Midbrain (tissue), 1 donor: Measurements from ENCODE around the gene BCL2.

ENCODE experiments used
- DNase-seq: peaks from one replicate; lab custom pipeline; 2025; lab: John Stamatoyannopoulos, UW

The BCL2 gene

DNA sequence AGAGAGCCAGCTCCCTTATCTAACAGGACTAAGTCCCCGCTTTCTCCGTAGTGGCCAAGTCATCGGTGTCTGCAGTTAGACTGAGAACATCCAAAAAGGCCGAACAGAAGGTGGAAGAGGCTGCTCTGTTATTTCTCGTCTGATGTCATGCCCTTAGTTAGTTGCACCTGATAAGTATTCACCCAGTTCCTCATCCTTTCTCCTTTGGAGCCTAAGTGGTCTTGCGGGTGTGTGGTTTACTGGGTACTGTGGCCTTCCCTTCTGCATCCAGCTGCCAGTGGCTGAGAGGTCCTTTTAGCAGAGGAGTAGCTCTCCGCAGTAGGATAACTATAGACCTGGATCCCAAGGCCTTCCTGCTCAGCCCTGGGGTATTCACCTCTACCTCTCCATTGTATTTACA, 211.6 kb downstream of the BCL2 start:
- DNase-seq, result no peak

DNA sequence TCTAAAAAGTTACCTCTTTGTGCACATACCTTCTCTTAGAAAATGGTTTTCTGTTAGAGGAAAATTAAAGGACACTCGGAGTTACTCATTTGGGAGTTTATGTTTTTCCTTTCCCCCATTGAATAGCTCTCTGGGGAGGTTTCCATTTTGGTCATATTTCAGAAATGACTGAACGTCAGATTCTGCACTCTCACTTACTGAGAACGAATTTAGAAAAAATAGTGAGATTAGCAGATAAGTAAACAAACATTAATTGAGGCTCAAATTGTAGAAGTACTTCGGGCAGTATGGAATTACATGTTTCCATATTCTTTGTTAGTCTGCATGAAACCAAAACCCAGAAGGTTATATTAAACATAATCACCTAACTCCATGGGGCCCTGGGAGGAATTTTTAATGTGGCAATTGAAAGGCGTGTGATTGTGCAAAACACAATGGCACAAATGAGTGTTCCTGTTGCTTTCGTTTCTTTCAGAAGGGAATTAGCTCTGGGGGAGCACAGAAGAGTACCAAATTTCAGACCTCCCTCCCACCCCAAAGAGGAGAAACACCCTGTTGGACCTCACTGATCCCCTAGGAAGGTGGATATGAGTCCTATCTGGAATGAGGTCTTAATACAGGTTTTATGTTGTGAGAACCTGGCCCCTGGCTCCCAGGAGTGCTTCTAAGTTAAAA, 212.3 kb downstream of the BCL2 start:
- DNase-seq, result no peak

DNA sequence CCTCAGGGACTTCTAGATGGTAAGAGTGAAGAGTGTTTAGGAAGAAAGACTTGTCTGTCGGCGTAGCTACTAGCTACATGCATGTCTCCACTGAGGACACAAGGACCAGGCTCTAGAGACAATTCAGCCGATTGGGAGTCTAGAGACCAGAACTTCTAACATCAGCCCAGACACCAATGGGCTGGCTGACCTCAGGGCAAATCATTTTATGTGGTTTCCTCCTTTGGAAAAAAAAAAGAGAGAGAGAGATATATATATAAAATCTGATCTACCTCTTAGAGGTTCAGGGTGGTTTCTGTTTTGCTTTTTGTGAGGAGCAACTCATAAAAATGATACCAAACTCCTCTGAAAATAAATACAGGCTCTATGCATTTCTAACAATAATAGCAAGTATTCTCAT, 212.8 kb downstream of the BCL2 start:
- no peak for DNase-seq

DNA sequence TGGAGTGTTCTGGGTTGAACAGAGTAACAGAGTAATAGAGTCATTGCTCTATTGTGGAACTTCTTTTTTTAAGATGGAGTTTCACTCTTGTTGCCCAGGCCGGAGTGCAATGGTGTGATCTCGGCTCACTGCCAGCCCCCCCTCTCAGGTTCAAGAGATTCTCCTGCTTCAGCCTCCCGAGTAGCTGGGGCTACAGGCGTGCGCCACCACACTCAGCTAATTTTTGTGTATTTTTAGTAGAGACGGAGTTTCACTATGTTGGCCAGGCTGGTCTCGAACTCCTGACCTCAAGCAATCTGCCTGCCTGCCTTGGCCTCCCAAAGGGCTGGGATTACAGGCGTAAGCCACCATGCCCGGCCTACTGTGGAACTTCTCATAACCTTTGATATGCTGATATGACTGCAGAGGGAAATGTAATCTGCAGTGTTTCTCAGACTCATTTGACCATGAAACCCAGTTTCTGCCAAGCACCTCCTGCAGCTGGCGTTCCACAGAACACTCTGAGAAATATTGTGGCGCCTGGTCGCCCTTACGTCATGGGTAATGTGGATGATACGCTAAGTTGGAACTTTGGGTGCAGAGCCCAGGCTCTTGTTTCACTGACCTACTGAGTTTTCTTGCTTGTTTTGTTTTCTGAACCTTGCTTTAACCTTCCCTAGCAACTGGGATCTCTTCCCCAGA, 213.8 kb downstream of the BCL2 start:
- DNase-seq, result no peak

DNA sequence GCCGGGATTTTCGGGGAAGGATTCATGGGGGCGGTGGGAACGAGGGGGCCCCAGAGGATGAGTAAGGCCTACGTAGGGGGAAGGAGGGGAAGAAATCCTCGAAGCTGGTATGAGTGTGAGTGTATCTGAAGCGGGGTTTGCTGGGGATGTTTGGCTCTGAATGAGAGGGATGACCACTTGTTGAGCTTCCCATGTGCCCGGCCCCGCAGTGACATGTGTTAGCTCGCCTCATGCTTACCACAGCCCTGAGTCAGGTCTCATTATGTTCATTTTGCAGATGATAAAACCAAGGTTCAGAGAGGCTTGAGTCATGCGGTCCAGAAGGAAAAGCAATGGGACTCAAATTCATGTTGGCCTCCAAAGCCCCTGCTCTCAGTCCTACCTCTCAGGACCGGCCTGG, 214.7 kb downstream of the BCL2 start:
- DNase-seq, result no peak

DNA sequence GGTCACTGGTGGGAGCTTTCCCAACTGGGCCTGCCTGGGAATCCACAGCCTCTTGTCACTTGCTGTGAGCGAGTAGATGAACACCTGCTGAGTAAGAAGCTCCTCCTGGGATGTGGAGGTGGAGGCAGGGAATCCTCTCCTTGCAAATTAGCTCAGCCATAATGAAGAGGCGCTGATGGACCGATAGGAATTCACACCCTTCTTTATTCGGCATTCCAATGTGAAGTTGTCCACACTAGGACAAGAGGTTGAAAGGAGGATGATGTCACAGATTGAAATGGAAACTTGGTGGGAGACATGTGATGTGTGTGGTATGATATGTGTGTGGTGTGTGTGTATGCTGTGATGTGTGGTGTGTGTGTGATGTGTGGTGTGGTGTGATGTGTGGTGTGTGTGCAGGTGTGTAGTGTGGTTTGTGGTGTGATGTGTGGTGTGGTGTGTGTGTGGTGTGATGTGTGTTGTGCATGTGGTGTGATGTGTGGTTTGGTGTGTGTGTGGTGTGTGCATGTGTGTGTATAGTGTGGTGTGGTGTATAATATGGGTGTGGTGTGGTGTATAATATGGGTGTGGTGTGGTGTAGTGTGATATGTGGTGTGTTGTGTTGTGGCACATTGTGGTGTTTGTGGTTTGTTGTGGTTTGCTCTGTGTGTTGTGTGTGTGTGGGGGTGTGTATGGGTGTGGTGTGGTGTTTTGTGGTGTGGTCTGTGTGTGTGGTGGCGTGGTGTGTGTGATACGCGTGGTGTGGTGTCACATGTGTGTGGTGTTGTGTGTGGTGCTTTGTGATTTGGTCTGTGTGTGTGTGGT, 216.4 kb downstream of the BCL2 start:
- no peak for DNase-seq

DNA sequence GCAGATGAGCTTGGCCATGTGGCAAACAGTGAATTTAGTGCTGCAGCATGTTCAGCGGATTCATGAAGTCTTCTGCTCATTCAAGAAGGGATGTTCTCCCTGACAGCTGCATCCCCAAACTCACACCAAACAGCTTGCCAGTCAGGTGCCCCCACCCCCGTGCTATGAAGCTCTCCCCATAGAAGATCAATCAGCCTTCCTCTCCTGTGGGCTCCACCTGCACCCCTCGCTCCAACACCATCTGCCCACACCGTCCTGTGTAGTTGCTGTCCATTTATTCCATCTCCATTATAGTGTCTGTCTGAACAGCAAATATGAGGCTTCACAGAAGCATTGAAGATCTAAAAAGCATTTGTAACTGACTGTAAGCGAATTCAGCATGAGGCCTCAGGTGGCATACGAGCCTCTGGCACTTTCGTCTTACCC, 218.9 kb downstream of the BCL2 start:
- no peak for DNase-seq

DNA sequence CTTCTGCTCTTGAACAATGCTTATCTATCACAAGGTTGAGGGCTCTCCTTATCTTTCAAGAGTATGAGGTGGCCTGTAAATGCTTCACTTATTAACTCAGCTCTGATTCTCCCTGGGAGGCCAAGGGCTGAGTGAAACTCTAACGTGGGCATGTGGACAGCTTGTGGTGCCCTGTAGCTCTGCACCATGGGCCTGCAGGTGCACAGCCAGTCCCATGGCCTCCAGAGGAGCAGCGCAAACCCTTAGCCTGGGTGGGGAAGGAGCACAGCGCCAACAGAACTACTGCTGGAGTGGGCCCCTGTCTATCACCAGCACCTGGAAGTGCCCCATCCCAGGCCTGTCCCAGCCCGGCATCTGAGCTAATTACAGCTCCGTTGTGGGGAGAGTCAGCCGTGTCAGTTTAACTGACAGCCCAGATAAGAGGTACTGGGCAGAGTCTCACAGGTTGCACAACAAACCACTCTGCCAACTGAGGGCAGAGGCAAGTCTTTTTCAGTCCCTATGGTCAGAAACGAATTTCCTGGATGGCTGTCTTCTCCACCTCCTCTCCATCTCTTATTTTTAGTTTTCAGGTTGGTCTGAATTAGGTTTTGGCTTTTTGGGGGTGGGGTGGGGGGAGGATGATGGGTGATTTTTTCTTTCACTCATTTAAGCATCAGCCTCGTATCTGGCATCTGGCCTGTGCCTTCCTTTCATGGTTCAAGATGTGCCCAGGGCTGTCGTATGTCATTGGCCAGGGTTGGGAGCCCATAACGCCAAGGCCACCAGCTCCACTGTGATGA, 219.5 kb downstream of the BCL2 start:
- no peak for DNase-seq

DNA sequence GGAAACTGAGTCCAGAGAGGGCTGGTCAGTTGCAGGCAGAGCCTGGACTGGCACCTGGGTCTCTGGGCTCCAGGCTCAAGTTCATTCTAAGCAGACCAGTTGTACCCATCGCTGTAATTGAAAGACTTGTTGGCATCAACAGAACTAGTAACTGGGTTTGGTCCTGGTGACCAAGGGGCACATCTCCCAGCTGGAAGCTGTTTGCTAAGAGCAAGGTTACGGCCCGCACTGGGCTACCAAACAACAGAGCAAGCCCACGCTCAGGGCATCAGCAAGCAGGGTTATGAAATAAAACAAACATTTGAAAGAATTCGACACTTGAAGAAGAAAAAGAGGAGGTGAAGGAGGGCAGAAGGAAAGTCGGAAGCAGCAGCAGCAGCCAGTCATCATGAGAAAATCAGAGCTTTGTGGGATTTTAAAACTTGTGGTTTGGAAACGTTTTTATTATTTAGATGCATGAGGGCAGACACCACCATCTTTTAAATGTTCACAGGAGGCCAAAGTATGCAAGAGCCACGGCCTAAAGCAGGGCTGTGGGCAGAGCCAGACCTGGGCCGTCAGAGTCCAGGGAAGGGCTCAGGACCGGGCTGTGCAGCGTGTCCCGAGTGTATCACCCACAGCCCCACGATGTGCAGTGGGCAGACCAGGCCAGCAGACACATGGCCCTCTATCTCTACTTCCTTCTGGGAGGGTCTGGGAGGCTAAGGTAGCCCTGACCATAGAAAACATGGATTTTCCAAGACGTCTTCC, 220.3 kb downstream of the BCL2 start:
- no peak for DNase-seq

DNA sequence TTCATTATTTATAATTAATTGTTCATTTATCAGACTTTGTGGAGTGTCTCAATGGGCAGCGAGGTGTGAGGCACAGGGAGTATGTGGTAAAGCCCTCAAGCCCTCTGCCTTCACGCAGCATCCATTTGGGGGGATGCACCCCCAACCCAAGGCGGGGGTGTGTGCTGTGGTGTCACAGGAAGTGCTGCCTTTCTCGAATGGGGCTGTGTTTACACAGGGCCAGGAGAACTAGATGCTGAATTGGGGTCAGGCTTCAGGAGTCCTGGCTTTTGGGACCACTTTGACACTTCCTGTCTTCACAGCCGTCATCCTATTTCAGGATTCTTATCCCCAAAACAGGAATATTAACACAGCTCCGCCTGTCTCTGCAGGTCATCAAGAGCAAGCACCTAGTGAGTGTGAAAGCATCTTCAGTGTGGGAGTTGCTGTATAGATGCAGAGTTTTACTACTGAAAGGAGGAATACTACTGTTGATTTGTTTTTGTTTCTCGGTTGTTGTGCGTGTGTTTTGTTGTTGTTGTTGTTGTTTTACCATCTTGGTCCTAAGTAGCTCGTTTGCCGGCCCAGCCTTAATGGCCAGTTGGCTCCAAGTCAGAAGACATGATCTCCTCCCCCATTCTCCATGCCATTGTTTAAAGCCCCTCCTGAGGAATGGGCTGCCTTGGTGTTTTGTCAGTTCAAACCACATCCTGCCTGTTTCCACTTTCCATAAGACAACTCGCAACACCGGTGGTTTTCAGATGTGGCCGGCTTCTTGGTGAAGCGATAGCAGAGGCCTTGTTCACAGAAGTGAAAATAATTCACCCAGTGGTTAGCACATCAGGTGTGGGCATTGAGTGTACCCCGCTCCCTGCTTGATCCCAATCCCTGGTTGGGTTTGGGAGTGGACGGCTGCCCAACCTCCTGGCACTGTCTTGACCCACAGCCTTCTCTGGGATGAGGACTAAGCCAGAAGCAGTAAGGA, 221.3 kb downstream of the BCL2 start:
- no peak for DNase-seq

DNA sequence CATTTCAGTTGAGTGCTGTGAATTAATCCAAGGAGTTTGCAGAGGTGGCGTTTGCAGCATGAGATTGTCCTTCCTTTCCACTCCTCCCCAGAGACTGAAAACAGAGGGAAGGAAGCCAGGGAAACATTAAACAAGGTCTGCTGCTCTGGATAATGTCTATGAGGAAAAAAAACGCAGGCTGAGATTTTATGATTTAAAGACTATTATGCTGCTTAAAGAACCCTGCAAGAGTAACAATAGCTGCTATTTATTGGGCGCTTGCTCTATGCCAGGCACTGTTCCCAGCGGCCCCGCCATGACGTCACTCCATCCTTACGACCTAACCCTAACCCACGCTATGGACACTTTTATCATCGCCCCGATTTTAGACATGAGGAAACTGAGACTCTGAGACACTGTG, 222.4 kb downstream of the BCL2 start:
- no peak for DNase-seq

DNA sequence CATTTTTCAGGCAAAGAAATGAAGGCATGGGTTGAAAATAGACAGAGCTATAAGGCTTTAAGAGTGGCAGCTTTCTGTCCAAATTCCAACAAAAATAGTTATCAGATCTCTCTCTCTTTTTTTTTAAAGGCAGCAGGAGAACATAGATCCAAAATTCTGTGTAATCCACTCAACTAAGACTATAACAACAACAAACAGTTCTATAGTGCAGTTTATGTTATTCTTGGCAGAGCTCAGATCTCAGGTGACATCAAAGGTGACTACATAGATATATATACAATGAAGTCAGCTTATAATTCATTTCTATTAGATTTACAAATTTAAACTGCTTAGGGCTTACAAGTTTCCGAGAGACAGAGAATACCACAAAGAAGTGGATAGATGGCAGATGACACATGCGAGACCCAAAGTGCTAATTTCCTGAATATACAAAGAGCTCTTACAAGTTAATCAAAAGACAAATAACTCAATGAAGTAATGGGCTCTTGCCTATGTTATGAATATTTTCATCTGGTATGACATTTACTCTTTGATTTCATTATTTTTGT, 223.2 kb downstream of the BCL2 start:
- no peak for DNase-seq

DNA sequence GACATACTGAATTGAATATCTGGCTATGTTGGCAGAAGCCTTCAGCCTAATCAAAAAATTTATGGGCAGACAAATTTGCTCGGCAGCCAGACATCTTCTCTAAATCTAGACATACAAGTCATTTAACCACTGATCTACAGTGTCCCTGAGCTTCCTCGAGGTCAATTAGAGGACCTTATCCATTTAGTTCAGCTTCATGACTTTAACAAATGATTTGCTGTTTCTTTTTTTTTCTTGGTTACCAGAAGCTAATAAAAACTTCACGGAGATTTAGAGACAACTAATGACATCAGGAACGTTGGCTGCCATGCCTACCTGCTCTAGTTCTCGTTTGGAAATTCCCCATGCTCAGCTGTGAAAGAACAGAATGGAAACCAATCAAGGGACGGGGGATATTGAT, 223.8 kb downstream of the BCL2 start:
- DNase-seq, result no peak

DNA sequence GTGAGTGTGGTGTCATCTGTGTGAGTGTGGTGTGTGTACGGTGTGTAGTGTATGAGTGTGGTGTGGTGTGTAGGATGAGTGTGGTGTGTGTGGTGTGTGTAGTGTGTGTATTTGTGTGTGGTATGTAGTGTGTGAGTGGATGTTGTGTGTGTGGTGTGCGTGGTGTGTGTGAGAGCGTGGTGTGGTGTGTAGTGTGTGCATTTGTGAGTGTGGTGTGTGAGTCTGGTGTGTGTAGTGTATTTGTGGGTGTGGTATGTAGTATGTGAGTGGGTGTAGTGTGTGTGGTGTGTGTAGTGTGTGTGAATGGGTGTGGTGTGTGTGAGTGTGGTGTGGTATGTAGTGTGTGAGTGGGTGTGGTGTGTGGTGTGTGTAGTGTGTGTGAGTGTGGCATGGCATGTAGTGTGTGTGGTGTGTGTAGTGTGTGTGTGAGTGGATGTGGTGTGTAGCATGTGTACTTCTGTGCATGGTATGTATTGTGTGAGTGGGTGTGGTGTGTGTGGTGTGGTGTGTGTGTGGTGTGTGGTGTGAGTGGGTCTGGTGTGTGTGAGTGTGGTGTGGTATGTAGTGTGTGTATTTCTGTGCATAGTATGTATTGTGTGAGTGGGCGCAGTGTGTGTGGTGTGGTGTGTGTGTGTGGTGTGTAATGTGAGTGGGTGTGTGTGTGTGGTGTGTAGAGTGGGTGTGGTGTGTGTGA, 227.8 kb downstream of the BCL2 start:
- DNase-seq, result no peak

DNA sequence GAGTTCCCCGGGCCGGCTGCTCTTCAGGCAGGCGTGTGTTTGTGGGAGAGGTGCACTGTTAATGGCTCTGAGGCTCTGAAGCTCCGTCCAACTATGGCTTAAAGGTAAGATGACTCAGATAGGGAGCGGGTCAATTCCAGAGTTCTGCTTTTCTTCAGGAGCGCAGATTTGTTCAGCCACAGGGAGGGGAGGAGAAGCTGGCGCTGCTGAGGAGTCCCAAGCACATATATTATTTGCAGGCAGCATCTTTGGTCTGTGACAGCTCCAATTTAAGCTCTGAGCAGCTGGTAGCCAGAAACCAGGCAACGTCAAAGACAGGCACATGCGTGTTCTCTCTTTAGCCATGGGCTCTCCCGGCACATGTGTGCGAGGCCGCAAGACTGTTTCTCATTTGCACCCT, 229.2 kb downstream of the BCL2 start:
- DNase-seq, result no peak

DNA sequence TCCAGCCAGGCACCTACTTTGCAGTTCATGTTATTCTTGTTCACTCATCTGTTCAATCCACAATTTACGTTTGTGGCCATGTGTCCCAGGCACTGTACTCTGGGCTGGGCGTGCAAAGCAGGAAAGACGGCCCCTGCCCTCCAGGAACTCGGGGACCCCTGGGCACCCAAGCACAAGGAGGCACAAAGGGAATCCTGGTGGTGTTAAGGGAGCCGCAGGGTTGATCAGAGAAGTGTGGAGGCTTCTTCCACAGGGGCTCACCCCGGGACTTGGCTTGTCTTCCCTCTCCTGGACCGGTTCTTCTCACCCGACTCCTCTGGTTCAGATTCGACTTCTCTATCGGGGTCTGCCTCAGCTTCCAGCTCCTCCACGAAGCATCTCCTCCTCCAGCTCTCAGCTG, 230.5 kb downstream of the BCL2 start:
- no peak for DNase-seq

DNA sequence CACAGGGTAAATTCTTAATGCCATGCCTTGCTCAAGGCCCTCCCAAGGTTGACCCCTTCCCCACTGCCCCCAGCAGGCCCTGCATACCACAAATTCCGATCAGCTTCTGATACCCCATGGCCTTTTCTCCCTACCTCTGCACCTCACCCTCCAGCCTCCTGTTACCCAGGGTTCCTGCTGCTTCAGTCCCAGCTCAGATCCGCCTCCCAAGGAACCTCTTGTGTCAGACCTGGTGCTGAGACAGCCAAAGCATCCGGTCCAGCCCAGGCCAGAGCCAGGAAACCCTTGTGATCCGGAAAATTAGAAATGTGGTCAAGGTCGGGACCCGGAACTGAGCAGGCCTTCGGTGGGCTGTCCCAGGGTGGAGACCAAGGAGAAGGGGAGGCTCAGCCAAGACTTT, 231.3 kb downstream of the BCL2 start:
- DNase-seq, result no peak

DNA sequence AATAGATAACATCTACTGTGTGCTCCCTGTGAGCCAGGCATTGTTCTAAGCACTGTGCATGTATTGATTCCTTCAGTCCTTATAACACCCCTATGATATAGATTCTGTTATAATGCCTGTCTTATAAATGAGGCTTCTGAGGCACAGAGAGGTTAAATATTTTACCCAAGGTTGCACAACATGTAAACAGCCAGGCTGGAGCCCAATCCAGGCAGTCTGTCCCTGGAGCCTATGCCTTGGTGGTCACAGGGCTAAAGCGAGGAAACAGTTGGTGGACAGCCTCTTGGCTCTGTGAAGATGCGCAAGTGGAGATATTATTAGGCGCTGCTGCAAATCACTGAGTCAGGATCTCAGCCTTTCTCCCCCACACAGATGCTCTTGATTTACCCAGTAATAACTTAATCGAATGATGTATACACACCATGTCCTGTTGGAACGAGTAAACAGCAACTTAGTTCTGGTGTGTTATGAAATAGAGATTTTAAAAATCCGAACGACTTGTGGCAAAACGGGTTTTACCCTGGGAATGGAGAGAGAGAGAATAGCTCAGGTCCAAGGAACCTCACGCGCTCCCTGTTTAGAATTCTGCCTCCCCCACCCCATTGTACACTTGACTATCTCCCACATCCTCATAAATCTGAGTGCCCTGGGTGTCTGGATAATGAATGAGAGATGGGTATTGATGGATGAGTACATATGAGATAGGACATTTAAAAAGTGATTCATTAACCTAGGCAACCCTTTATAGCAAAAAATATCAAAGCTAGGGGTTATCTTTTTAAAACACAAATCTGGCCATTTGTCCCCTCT, 231.9 kb downstream of the BCL2 start:
- DNase-seq, result no peak

DNA sequence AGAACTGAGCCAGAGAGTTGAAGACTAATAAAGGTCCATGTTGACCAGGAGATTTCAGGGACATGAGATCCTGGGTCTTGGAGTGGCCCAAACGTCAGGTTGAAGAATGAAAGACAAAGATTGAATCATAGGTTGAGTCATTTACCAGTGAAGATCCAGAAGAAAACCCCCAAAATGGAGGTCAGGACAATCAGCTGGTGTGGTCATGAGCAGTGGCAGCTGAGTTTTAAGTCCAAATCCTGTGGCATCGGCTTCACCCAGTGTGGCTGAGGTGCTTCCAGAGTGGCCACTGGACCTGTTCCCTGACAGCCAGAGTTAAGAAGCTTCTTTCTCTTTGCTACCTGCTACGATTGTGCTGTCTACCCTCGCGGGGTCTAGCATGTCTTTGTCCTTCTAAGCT, 234.0 kb downstream of the BCL2 start:
- DNase-seq, result no peak
